Thoracic aorta (tissue), 2 donors: ENCODE data around the gene SASH3. TPM values are rescaled to one million over a fixed set of nuclear protein-coding genes. Genes with fewer than 3 reads are reported as not detected.

ENCODE experiments used
- ATAC-seq: fragments of 150-250 bp; one replicate; pipeline ENCODE4 v1.8.0; 2017; ENCODE audit warnings: low read depth; ENCODE audit not compliant: insufficient number of reproducible peaks, low FRiP score
- DNase-seq: peaks from one replicate; pipeline ENCODE4 v3.0.0-alpha.2; 2020; ENCODE audit warnings: low spot score
- H3K27ac ChIP-seq, 2 donors: fragments of 200-600 bp; sonication (generic); 1 replicate in 1 of 2; 2 replicates in 1 of 2; pipeline ENCODE4 v1.5.1; 2016; ENCODE audit warnings: mild to moderate bottlenecking in 2 of 2, moderate library complexity in 2 of 2
- H3K27me3 ChIP-seq: fragments of 200-600 bp; sonication (generic); replicated peaks from 2 replicates; pipeline ENCODE4 v1.6.0; 2016; ENCODE audit warnings: mild to moderate bottlenecking; ENCODE audit not compliant: insufficient read depth
- H3K36me3 ChIP-seq: fragments of 200-600 bp; sonication (generic); one replicate; pipeline ENCODE4 v1.5.1; 2016
- H3K4me1 ChIP-seq, 2 donors: fragments of 200-600 bp; sonication (generic); 1 replicate in 1 of 2; 2 replicates in 1 of 2; pipeline versions ENCODE4 v1.5.1 to v1.6.0; 2016; ENCODE audit warnings: low read depth in 2 of 2, mild to moderate bottlenecking in 1 of 2; ENCODE audit not compliant: control insufficient read depth in 1 of 2
- H3K4me3 ChIP-seq: fragments of 200-600 bp; sonication (generic); 2 replicates; pipeline ENCODE4 v1.5.1; 2016; ENCODE audit warnings: mild to moderate bottlenecking
- H3K9me3 ChIP-seq: fragments of 200-600 bp; sonication (generic); 2 replicates; pipeline ENCODE4 v1.5.1; 2016
- CTCF ChIP-seq: fragments of 200-600 bp; sonication (generic); IDR thresholded peaks from one replicate; pipeline ENCODE4 v1.5.1; 2019; ENCODE audit warnings: antibody characterized with exemption
- total RNA-seq, 2 donors: library from RNA; depleted of rRNA; stranded (reverse); fragments of >200 nt; gene quantifications; one replicate each; pipeline versions ENCODE4 v1.1.0 to v1.2.3, GENCODE V29; 2016

The SASH3 gene
- total RNA-seq, 2 donors from 2014 or later: 12.4 to 16.2 TPM

GRCh38 chrX:129743821-129744220 is 35.9 kb upstream of the SASH3 start:
- Histone ChIP-seq H3K36me3 (no peaks in the 10 kb centered on the region), H3K9me3 (no peaks in the 10 kb centered on the region), H3K4me3 (no peak overlapping the region), H3K27ac (no peak overlapping the region), H3K27me3 (no peaks in the 10 kb centered on the region), H3K4me1 (no peaks in the 10 kb centered on the region)
- no peak for TF ChIP-seq CTCF
- ATAC-seq: no peak
- no peak for DNase-seq

GRCh38 chrX:129744861-129745321 is 34.9 kb upstream of the SASH3 start:
- Histone ChIP-seq H3K27me3 (no peaks in the 10 kb centered on the region), H3K27ac (no peak overlapping the region), H3K36me3 (no peaks in the 10 kb centered on the region), H3K4me3 (no peak overlapping the region), H3K4me1 (no peaks in the 10 kb centered on the region), H3K9me3 (no peaks in the 10 kb centered on the region)
- DNase-seq: no peak
- ATAC-seq: no peak
- TF ChIP-seq CTCF: no peak

- no peaks in the 10 kb centered on the region for H3K36me3 ChIP-seq
- H3K4me3 ChIP-seq: no peak overlapping the region
- no peaks in the 10 kb centered on the region for H3K9me3 ChIP-seq
- H3K4me1 ChIP-seq: no peaks in the 10 kb centered on the region
- ATAC-seq: no peak
- H3K27ac ChIP-seq: no peak overlapping the region
- DNase-seq: no peak
- no peak for TF ChIP-seq CTCF
- no peaks in the 10 kb centered on the region for H3K27me3 ChIP-seq
Measured at GRCh38 chrX:129746557-129747470, 32.9 kb upstream of the SASH3 start.

- no peaks in the 10 kb centered on the region for H3K4me1 ChIP-seq
- no peaks in the 10 kb centered on the region for H3K27me3 ChIP-seq
- no peak overlapping the region for H3K27ac ChIP-seq
- no peaks in the 10 kb centered on the region for H3K9me3 ChIP-seq
- no peak overlapping the region for H3K4me3 ChIP-seq
- ATAC-seq: no peak
- TF ChIP-seq CTCF: no peak
- H3K36me3 ChIP-seq: no peaks in the 10 kb centered on the region
- DNase-seq: no peak
Measured at GRCh38 chrX:129747533-129747932, 32.2 kb upstream of the SASH3 start.

- ATAC-seq (peak; percentile 55), DNase-seq (no peak)
- Histone ChIP-seq H3K4me3 (no peak overlapping the region), H3K27ac (no peak overlapping the region), H3K36me3 (no peaks in the 10 kb centered on the region), H3K4me1 (no peaks in the 10 kb centered on the region), H3K9me3 (no peaks in the 10 kb centered on the region), H3K27me3 (no peaks in the 10 kb centered on the region)
- TF ChIP-seq CTCF: no peak
Measured at GRCh38 chrX:129748305-129748704, 31.4 kb upstream of the SASH3 start.
